ENCODE results near the gene SH3BP1.

The SH3BP1 gene

DNA sequence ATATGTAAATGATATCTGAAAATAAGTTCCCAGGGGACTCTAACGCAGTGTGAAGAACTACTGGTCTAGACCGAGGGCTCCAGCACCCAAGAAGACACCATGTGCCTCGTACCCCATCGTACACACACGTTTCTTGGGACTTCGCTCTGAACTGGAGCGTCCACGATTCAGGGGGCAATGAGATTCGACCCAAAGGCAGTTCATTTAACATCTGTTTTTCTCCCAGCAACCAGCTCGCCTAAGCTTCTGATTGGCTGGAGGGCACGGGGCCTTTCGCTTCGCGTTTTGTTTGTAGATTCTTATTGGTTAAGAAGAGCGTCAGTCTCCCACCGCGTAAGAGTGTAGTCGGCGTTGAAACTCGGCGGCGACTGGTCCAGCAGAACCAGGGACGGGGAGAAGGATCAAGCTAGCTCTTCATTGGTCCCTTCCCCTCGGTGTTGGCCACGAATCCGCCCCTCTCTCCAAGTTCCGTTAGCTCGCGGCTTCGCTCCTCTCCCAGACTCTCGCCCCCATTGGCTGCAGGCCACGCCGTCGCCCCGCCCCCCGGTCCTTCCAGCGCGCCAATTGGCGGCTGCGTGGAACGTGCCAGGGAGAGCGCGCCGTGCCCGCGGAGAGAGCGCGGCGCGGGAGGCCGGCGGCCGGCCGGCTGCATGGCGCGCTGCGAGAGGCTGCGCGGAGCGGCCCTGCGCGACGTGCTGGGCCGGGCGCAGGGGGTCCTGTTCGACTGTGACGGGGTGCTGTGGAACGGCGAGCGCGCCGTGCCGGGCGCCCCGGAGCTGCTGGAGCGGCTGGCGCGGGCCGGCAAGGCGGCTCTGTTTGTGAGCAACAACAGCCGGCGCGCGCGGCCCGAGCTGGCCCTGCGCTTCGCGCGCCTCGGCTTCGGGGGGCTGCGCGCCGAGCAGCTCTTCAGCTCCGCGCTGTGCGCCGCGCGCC, 18.9 kb downstream of the SH3BP1 start, which contains the start of gene PDXP:
TSS of gene PDXP (plus strand) at position 591 of the 933 bp plus-strand sequence. CDS start at position 651, 60 bp downstream.
- H3K27me3 ChIP-seq (ENCODE audit: control insufficient read depth, low read length): no peaks in the 10 kb centered on the region
- H3K9me2 ChIP-seq (replicated peaks; ENCODE audit: control insufficient read depth, low read length): no peaks in the 10 kb centered on the region
- peaks cover 14% of the 10 kb centered on the region for H3F3A ChIP-seq (ENCODE audit: control insufficient read depth, insufficient read depth)
- peaks cover 52% of the 10 kb centered on the region for H3K79me2 ChIP-seq (ENCODE audit: control insufficient read depth, low read length)
- peak within 1 kb of the TSS; percentile 90 for H3K4me3 ChIP-seq (ENCODE audit: low read length)
- H3K4me1 ChIP-seq (ENCODE audit: control insufficient read depth, low read length): peaks cover 42% of the 10 kb centered on the region
- peak within 1 kb of the TSS; percentile 88 for H3K27ac ChIP-seq (ENCODE audit: low read depth, low read length)
- peak within 1 kb of the TSS; percentile 99 for H3K4me2 ChIP-seq (ENCODE audit: low read length)
- peaks cover 29% of the 10 kb centered on the region for H4K20me1 ChIP-seq (ENCODE audit: control insufficient read depth, insufficient read depth, low read depth, low read length)
- TF ChIP-seq EZH2phosphoT487 (IDR thresholded peaks at IDR 0.05; ENCODE audit: borderline replicate concordance, low read length): no peak
- TF ChIP-seq CTCF (IDR thresholded peaks at IDR 0.05; ENCODE audit: low read depth, low read length, poor library complexity, severe bottlenecking): no peak
- peaks cover 37% of the 10 kb centered on the region for H3K36me3 ChIP-seq (ENCODE audit: control insufficient read depth, low read length)
- H3K9me3 ChIP-seq (ENCODE audit: control insufficient read depth, insufficient read depth, low read length): no peaks in the 10 kb centered on the region

DNA sequence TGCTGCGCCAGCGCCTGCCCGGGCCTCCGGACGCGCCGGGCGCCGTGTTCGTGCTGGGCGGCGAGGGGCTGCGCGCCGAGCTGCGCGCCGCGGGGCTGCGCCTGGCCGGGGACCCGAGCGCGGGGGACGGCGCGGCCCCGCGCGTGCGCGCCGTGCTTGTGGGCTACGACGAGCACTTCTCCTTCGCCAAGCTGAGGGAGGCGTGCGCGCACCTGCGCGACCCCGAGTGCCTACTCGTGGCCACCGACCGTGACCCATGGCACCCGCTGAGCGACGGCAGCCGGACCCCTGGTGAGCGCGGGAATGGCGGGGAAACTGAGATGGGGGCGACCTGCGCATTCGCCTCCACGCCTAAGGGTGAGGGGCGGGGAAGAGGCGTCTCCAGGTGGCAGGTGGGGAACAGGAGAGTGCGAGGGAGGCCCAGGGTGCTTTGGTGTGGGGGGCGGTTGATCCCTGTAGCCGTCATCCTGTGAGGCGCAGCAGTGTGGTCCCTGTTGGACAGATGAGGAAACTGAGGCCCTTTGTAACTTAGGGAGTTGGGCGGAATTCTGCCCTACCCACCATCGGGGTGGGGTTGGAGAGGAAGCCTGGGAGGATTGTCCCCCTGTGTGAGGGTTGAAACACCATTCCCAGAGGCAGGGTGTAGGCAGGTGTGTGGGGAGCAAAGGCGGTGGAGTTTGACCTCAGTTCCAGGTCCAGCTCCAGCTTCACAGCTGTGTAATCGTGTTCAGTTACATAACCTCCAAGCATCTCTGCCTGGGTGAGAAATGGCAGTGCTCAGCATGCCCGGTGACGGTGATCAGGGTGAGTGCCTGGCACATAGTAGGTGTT, 19.8 kb downstream of the SH3BP1 start:
- H3K27me3 ChIP-seq (ENCODE audit: control insufficient read depth, low read length): no peaks in the 10 kb centered on the region
- peak overlapping the region; percentile 90 for H3K4me3 ChIP-seq (ENCODE audit: low read length)
- H3K79me2 ChIP-seq (ENCODE audit: control insufficient read depth, low read length): peaks cover 60% of the 10 kb centered on the region
- peaks cover 14% of the 10 kb centered on the region for H3F3A ChIP-seq (ENCODE audit: control insufficient read depth, insufficient read depth)
- peaks cover 42% of the 10 kb centered on the region for H3K4me1 ChIP-seq (ENCODE audit: control insufficient read depth, low read length)
- peak overlapping the region; percentile 55 for H3K27ac ChIP-seq (ENCODE audit: low read depth, low read length)
- H3K36me3 ChIP-seq (ENCODE audit: control insufficient read depth, low read length): peaks cover 35% of the 10 kb centered on the region
- H4K20me1 ChIP-seq (ENCODE audit: control insufficient read depth, insufficient read depth, low read depth, low read length): peaks cover 33% of the 10 kb centered on the region
- peak overlapping the region; percentile 99 for H3K4me2 ChIP-seq (ENCODE audit: low read length)
- H3K9me3 ChIP-seq (ENCODE audit: control insufficient read depth, insufficient read depth, low read length): no peaks in the 10 kb centered on the region
- no peaks in the 10 kb centered on the region for H3K9me2 ChIP-seq (replicated peaks; ENCODE audit: control insufficient read depth, low read length)
- no peak for TF ChIP-seq EZH2phosphoT487 (IDR thresholded peaks at IDR 0.05; ENCODE audit: borderline replicate concordance, low read length)

- no peak for TF ChIP-seq EZH2phosphoT487 (IDR thresholded peaks at IDR 0.05; ENCODE audit: borderline replicate concordance, low read length)
- TF ChIP-seq CTCF (IDR thresholded peaks at IDR 0.05; ENCODE audit: low read depth, low read length, poor library complexity, severe bottlenecking): no peak
- Histone ChIP-seq H3K9me2 (replicated peaks; ENCODE audit: control insufficient read depth, low read length) (no peaks in the 10 kb centered on the region), H3K4me2 (ENCODE audit: low read length) (peak overlapping the region; percentile 81), H3K36me3 (ENCODE audit: control insufficient read depth, low read length) (peaks cover 44% of the 10 kb centered on the region), H3K4me3 (ENCODE audit: low read length) (peak overlapping the region; percentile 90), H3K4me1 (ENCODE audit: control insufficient read depth, low read length) (peaks cover 42% of the 10 kb centered on the region), H3K27ac (ENCODE audit: low read depth, low read length) (peak overlapping the region; percentile 55), H3F3A (ENCODE audit: control insufficient read depth, insufficient read depth) (peaks cover 14% of the 10 kb centered on the region), H3K9me3 (ENCODE audit: control insufficient read depth, insufficient read depth, low read length) (no peaks in the 10 kb centered on the region), H3K79me2 (ENCODE audit: control insufficient read depth, low read length) (peaks cover 69% of the 10 kb centered on the region), H4K20me1 (ENCODE audit: control insufficient read depth, insufficient read depth, low read depth, low read length) (peaks cover 39% of the 10 kb centered on the region), H3K27me3 (ENCODE audit: control insufficient read depth, low read length) (no peaks in the 10 kb centered on the region)
Observed at GRCh38 chr22:37659897-37660708, 20.6 kb downstream of the SH3BP1 start.
